Stimulated activated CD4-positive, alpha-beta T cell treated with anti-CD3 and anti-CD28 coated beads, Interleukin-12 subunit alpha, Interleukin-12 subunit beta, amount 100 ng/mL, for 24 hours (primary cell): Measurements from ENCODE around the gene ALOX12B.
A peak's percentile ranks its signal among the peaks of the same experiment; 100 is the strongest.
"Not testable (repeated sequence)": the region's sequence is repeated elsewhere in the genome, so short reads cannot be mapped to it uniquely, and the experiment has no call there.

ENCODE experiments used
- DNase-seq, 2 experiments: peaks; one replicate each; pipeline ENCODE4 v3.0.0-alpha.2; 2020; ENCODE audit warnings: low read depth in 2 of 2

The ALOX12B gene

GRCh38 chr17:8118769-8119580, 31.5 kb upstream of the ALOX12B start:
- peak; percentile 77 to 84 for DNase-seq

DNA sequence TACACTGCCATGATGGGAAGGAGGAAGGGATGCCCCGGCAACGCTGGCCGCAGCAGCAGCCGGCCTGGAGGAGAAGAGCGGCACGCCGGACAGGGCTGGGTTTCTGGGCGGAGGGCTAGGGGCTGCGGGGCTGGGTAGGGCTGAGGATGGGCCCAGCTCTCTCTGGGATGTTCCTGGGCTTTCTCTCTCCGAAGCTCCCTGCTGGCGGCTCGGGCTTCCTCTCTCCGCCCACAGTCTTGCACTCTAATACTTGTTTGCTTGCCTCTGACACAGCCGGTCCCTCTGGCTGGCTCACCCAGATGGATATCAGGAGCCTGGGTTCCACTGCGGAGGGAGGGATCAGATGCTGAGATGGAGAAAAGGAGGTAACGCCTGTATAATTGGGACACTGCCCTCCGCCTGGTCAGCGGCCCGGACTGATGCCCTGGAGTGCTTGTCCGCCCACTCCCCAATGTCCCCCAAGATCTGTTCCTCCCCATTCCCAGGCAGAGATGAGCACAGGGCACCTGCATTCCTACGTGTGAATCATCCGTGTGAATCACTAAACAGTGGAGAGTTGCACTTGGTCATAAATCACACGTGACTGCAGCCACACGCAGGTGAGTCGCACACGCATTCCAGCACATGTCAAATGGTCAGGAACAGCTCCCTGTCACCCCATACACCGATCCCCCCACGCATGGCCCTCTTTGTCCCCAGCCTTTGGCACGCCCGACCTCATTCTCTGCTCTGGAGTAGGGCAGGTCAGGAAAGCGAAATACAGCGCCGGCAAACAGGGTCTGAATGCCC, 30.7 kb upstream of the ALOX12B start, which contains the start of gene ALOXE3:
Gene ALOXE3 (minus strand): TSS at position 535 of the 789 bp plus-strand sequence. CDS start 524 bp downstream, at position 11.
- no peak for DNase-seq

GRCh38 chr17:8117367-8117979, 30.0 kb upstream of the ALOX12B start:
- DNase-seq = no peak

DNA sequence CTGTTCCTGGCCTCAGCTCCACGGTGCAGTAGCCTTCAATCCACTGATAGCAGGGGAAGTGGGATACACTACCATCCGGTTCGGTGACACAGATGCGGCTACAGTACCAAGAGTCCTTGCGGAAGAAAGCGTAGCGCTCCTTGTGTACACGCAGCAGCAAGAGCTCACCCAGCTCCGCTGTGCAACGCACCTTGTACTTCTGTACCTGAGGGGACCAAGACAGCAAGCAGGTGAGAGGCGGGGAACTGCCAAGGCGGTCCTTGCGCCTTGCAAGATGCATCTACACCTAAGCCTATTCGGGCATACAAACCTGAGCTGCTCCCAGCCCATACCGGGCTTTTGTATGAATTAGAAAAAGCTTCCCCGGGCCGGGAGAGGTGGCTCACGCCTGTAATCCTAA, 29.3 kb upstream of the ALOX12B start:
- no peak for DNase-seq

GRCh38 chr17:8110907-8111306, 23.4 kb upstream of the ALOX12B start:
- DNase-seq = no peak

DNA sequence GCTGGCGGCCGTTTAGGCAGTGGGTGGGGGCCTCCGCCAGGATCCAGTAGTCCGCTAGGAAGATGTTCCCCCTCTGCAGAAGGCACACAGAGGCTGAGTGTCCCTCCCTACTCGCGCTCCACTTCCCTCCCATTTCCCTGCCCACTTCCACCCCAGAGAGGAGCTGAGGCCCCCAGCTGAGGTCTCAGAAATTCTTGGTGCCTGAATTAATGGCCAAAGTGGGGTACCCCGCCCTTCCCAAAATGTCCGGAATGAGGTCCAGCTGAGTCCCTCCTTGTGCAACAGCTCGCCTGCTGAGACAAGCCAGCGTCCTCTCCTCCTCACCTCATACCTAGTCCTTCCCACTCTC, 22.9 kb upstream of the ALOX12B start:
- no peak for DNase-seq

DNA sequence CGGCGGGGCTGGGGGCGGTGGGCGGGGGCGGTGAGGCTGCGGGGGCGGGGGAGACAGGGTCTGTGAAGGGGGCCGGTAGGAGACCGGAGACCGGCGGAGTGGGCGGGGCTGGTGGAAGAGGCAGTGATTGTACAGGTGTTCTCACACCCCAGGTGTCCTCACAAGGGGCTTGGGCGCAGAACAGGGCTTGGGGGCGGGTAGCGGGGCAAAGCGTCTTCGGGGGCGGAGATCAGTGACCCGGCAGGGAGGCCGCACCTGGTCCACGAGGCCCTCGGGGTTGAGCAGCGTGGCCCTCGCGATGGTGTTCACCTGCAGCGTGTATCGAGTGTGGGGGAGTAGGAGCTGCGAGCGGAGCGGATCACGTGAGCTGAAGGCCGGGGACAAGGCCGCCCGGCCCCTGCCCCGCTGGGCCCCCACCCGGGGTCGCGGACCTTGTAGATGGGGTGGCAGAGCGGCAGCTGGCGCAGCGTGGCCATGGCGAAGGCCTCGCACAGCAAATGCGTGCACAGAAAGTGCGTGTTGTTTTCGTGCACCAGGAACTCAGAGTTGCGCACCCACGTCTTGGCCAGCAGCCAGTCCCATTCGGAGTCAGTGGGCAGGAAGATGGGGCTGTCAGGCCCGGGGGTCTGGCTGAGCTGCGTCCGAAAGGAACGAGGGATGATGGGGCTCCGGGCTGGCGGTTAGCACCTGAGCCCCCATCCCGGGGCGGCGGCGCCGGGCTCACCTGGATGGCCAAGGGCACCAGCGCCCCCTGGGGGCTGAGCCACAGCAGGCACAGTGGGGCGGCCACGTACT, 22.3 kb upstream of the ALOX12B start:
- peak in 1 of 2 experiments; percentile 76 for DNase-seq

DNA sequence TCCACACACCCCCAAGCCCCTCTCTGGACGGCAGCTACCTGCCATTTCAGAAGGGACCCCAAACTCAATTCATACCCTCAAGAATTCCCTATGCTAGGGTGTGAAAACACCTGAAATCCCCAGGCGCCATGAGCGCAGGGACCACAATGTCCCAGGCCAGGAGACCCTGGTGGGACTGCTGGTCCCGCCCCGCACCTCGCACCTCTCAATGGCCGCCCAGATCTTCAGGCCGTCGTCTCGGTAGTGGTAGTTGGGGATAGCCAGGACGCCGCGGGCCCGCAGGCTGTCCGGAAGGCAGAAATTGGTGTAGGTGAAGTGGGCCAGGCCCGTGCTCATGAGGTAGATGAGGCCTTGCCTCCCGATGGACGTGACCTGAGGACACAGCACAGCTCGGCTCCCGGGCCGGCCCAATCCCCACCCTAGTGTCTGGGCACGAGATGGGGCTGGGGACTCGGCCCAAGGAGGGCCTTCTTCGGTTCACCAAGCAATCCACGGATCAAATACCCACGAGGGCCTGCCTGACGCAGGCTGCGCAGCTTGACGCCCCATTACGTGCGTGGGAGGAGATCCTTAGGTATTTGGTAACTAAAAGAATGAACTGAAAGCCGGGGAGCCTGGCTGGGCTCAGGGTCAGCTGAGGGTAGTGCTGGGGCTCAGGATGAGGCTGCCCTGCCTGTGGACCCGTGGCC, 21.6 kb upstream of the ALOX12B start:
- no peak for DNase-seq

GRCh38 chr17:8106980-8107379, 19.5 kb upstream of the ALOX12B start:
- not testable (repeated sequence) for DNase-seq

DNA sequence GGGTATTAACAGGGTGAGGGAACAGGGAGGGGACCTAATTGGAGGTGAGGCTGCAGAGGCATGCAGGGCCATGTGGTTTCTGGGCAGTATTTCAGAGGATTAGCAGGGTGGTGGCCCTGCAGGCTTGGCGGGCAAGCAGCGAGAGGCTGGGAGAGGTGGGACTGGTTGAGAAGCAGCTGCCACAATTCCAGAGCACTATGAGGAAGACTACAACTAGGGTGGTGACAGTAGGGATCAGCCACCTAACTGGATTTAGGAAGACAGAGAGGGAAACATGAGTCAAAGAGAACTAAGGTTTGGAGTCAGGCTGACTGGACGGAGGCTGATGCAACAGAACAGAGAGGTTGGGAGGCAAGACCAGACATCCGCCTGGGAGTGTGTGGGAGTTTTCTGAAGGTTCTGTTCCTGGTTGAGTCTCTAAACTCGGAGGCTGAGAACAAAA, 18.5 kb upstream of the ALOX12B start:
- no peak for DNase-seq

- DNase-seq = no peak
These were observed 17.4 kb upstream of the ALOX12B start for GRCh38 chr17:8104911-8105310.

DNA sequence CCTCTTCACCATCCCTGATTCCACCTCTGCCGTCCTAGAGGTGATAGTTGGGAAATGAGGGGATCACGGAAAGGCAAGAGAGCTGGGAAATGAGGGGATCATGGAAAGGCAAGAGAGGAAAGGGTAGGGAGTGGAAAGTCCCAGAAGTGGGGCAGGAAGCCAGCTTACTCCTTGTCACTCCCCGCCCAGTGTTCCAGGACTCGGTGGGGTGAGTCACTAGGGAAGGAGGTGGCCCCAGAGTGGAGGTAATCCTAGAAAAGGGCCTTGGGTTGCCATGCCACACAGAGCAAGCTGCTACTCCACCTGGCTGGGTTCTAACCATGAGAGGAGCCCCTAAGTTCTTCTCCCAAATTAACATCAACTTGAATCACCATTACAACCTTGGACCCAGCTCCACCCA, 16.0 kb upstream of the ALOX12B start:
- DNase-seq = no peak

GRCh38 chr17:8101721-8102120, 14.2 kb upstream of the ALOX12B start:
- DNase-seq = no peak

- DNase-seq = no peak
These were observed 13.2 kb upstream of the ALOX12B start for GRCh38 chr17:8100763-8101162.

DNA sequence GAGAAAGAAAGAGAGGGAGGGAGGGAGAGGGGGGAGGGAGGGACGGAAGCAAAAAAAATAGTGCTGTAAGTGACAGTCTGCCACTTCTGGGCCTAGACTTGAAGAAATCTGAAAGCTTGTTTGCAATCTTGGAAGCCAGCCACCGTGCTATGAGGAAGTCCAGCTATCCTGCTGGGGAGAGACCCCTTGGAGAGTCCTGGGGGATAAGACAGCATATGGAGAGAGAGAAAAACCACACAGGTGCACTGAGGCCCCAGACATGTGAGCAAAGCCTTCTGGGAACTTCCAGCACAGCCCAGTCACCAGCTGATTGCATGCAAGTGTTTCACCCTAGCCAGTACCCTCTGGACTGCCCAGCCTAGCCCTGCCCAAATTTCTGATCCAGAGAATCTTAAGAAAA, 12.6 kb upstream of the ALOX12B start:
- no peak for DNase-seq

GRCh38 chr17:8096541-8096940, 9.0 kb upstream of the ALOX12B start:
- no peak for DNase-seq

GRCh38 chr17:8095361-8095760, 7.8 kb upstream of the ALOX12B start:
- no peak for DNase-seq

- DNase-seq = no peak
These were observed 3.6 kb upstream of the ALOX12B start for GRCh38 chr17:8091033-8091687.

- DNase-seq = no peak
These were observed 2.2 kb upstream of the ALOX12B start for GRCh38 chr17:8089728-8090127.

GRCh38 chr17:8087952-8088230, 375 bp upstream of the ALOX12B start:
- no peak for DNase-seq

DNA sequence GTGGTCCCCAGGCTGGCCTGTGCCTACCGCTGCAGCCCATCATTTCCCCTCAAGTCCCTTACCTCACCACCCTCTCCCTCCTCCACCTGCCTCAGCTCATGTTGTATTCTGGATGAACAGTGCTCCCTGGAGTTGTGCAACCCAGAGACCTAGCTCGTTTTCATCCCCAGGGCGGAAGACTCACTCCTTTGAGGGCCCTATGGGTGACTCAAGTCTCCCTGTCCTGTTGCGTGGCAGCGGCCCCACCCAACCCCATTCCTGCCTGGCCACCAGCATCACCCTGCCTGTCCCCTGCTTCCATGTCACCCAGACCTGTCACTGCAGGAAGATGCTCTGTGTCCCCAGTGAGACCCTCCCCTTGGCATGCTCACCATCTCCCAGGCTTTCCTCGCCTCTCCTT, 3.3 kb downstream of the ALOX12B start:
- no peak for DNase-seq
